GM12873 (cell line): ENCODE measurements around the gene PHAF1.

Experiments used
- TF ChIP-seq, protein P1 (sequence below): IDR thresholded peaks from 2 replicates; pipeline ENCODE4 v1.5.1; 2012; ENCODE audit warnings: low read depth, mild to moderate bottlenecking, moderate library complexity, low read length, control low read depth; ENCODE audit not compliant: insufficient read depth; ENCODE audit errors: missing control alignments

PHAF1 gene

DNA sequence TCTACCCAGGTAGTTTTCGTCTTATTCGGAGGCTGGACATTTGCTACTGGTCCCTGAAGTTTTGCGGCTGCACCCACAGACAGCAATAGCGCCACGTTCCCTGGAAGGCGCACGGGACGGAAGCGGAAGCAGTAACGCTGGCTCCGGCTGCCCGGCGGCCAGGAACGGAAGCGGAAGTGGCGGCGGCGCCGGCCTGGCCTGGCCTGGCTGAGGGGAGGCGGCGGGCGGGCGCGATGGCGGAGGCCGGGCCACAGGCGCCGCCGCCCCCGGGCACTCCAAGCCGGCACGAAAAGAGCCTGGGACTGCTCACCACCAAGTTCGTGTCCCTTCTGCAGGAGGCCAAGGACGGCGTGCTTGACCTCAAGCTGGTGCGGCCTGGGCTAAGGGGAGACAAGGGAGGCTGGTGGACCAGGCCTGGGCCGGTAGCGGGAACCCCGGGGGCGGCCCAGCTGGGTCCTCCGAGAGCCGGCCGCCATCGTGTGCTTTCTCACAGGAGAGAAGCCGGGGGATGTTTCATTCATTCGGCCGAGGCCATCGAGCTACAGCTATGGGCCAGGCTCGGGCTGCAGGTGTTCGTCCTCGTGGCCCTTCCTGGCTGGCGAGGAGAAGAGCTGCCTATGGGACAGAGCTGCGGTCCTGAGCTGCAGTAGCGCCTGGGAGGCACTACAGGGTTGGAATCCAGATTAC is 82.4 kb downstream of the PHAF1 start, which contains the start of gene E2F4:
TSS of gene E2F4 (plus strand) at position 161 of the 687 bp plus-strand sequence. CDS start at position 234, 73 bp downstream.
- TF ChIP-seq, protein P1, sequence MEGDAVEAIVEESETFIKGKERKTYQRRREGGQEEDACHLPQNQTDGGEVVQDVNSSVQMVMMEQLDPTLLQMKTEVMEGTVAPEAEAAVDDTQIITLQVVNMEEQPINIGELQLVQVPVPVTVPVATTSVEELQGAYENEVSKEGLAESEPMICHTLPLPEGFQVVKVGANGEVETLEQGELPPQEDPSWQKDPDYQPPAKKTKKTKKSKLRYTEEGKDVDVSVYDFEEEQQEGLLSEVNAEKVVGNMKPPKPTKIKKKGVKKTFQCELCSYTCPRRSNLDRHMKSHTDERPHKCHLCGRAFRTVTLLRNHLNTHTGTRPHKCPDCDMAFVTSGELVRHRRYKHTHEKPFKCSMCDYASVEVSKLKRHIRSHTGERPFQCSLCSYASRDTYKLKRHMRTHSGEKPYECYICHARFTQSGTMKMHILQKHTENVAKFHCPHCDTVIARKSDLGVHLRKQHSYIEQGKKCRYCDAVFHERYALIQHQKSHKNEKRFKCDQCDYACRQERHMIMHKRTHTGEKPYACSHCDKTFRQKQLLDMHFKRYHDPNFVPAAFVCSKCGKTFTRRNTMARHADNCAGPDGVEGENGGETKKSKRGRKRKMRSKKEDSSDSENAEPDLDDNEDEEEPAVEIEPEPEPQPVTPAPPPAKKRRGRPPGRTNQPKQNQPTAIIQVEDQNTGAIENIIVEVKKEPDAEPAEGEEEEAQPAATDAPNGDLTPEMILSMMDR, result no peak

- TF ChIP-seq, protein P1, result no peak
Observed at GRCh38 chr16:67192781-67193361, 83.1 kb downstream of the PHAF1 start.

- TF ChIP-seq, protein P1, result no peak
Observed at GRCh38 chr16:67193536-67193935, 83.8 kb downstream of the PHAF1 start.

DNA sequence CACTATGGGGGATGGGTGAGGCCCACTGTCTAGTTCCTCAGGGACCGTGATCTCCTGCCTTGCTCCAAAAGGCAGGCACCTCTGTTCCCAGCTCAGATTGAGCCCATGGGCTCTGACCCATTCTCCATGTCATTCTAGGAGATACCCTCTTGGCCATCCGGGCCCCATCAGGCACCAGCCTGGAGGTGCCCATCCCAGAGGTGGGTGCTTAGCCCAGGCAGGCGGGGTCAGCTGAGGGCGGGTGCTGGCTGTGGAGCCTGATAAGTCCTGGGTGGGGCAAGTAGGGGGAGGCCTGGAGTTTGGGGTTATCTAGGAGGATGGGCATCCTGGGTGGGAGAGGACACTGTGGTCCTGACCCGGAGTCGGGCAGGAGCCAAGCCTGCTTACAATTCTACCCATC is 84.5 kb downstream of the PHAF1 start:
- TF ChIP-seq, protein P1, result no peak

GRCh38 chr16:67195676-67196075 is 85.9 kb downstream of the PHAF1 start:
- TF ChIP-seq, protein P1, result no peak

DNA sequence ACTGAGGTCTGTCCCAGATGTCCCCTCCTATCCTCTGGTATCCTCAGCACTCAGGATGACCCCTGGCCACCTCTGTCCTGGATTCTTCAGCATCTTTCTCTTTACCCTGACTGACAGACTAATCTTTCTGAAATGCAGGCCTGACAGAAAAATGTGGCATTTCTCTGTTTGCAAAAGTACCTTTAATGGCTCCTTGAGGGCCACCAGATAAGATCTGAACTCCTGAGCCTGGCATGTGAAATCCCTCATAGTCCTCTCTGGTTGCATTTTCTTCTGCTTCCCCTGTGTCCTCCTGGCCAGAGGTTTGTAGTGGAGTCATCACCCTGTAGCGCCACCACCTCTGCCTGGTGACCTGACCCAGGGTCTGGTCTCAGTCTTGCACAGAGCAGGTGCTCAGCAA is 87.1 kb downstream of the PHAF1 start:
- TF ChIP-seq, protein P1, result no peak

DNA sequence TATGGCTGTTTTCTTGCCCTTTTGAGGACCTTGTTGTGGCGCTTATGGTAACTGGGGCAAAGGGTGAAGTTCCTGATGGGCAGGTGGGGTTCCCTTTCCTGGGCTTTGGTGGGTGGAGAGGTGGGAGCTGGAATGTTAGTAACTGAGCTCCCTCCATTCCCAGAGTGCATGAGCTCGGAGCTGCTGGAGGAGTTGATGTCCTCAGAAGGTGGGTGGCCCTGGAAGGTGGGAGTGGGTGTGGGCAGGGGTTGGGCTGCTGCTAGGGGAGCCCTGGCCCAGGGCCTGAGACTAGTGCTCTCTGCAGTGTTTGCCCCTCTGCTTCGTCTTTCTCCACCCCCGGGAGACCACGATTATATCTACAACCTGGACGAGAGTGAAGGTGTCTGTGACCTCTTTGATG is 88.0 kb downstream of the PHAF1 start:
- TF ChIP-seq, protein P1, result no peak
